ENCODE results near the gene FBXW12. TPM values are rescaled to one million over a fixed set of nuclear protein-coding genes. Genes with fewer than 3 reads are reported as not detected.

The FBXW12 gene
- total RNA-seq, 1 experiment from 2014 or later = 0.74 TPM

- H3K23me2 ChIP-seq (ENCODE audit: insufficient read length, low read depth, low read length, poor library complexity, severe bottlenecking) = no peaks in the 10 kb centered on the region
- TF ChIP-seq CTCF (conservative IDR thresholded peaks at IDR 0.05) = no peak
- no peak overlapping the region for H3K23ac ChIP-seq (ENCODE audit: insufficient read length, low read depth, low read length)
- no peaks in the 10 kb centered on the region for H3K79me2 ChIP-seq (ENCODE audit: insufficient read depth, low read length)
- H4K91ac ChIP-seq (ENCODE audit: insufficient read length, low read depth, low read length) = no peak overlapping the region
- no peak overlapping the region for H3K56ac ChIP-seq (ENCODE audit: insufficient read length, low read depth, low read length)
- no peak for DNase-seq
- H3K14ac ChIP-seq (ENCODE audit: insufficient read depth, low read length) = no peak overlapping the region
- H2BK12ac ChIP-seq (ENCODE audit: insufficient read length, low read depth, low read length) = no peak overlapping the region
- no peak overlapping the region for H2AFZ ChIP-seq (ENCODE audit: low read length)
- H2BK20ac ChIP-seq (ENCODE audit: low read depth, low read length, poor library complexity, severe bottlenecking) = no peak overlapping the region
- H3K4me1 Mint-ChIP-seq = no peaks in the 10 kb centered on the region
- no CpG with 5 or more reads among the region's 1 CpG for WGBS (ENCODE audit: extremely low coverage, insufficient read length, low lambda C conversion rate)
- H3K9me3 ChIP-seq (ENCODE audit: control insufficient read depth, low read depth, low read length) = no peaks in the 10 kb centered on the region
- no peaks in the 10 kb centered on the region for H3K27me3 ChIP-seq (ENCODE audit: insufficient read depth, low read length)
- no peak overlapping the region for H3K9ac ChIP-seq (ENCODE audit: extremely low read depth, insufficient read length, low read length)
- H3K27me3 Mint-ChIP-seq (ENCODE audit: low read depth) = no peaks in the 10 kb centered on the region; the same call in 1 of the 2 replicates
- H2BK120ac ChIP-seq (ENCODE audit: low read depth, low read length, poor library complexity, severe bottlenecking) = no peak overlapping the region
- H3K4me2 ChIP-seq (ENCODE audit: insufficient read depth, insufficient read length, low read length) = no peak overlapping the region
- no peak overlapping the region for H2BK15ac ChIP-seq (ENCODE audit: low read depth, low read length)
- H4K5ac ChIP-seq (ENCODE audit: insufficient read length, low read depth, low read length) = no peak overlapping the region
- H3K27ac ChIP-seq (ENCODE audit: insufficient read length, low read depth, low read length) = no peak overlapping the region
- H4K20me1 ChIP-seq (ENCODE audit: control insufficient read depth, insufficient read depth, insufficient read length) = no peaks in the 10 kb centered on the region
- no peaks in the 10 kb centered on the region for H3K4me1 ChIP-seq (ENCODE audit: insufficient read depth, low read length)
- peaks cover 50 to 91% (median 76%) of the 10 kb centered on the region in 3 experiments for H3K36me3 Mint-ChIP-seq (ENCODE audit: insufficient read depth in 1 of 3, low read depth in 3 of 3)
- no peak overlapping the region for H3T11ph ChIP-seq (ENCODE audit: low read length)
- no peaks in the 10 kb centered on the region for H3K9me3 Mint-ChIP-seq
- no peaks in the 10 kb centered on the region for H3K79me1 ChIP-seq (ENCODE audit: insufficient read depth, low read depth, low read length, poor library complexity, severe bottlenecking)
- H3K18ac ChIP-seq (ENCODE audit: insufficient read length, low read depth, low read length) = no peak overlapping the region
- H2BK5ac ChIP-seq (ENCODE audit: insufficient read length, low read length) = no peak overlapping the region
- no peak overlapping the region for H2AK5ac ChIP-seq (ENCODE audit: insufficient read length, low read length)
- no peak overlapping the region for H3K4me3 Mint-ChIP-seq
- H3K4ac ChIP-seq (ENCODE audit: low read depth, low read length) = no peak overlapping the region
- no peak overlapping the region for H3K27ac Mint-ChIP-seq
- H4K8ac ChIP-seq (replicated peaks; ENCODE audit: insufficient read length, low read depth, low read length) = no peak overlapping the region
These were observed 34.0 kb downstream of the FBXW12 start for GRCh38 chr3:48405971-48406370.
